ENCODE results near the gene SHROOM4. TPM values are rescaled to one million over a fixed set of nuclear protein-coding genes. Genes with fewer than 3 reads are reported as not detected.

SHROOM4 gene
- total RNA-seq, 1 experiment from 2014 or later, result 0.05 TPM

DNA sequence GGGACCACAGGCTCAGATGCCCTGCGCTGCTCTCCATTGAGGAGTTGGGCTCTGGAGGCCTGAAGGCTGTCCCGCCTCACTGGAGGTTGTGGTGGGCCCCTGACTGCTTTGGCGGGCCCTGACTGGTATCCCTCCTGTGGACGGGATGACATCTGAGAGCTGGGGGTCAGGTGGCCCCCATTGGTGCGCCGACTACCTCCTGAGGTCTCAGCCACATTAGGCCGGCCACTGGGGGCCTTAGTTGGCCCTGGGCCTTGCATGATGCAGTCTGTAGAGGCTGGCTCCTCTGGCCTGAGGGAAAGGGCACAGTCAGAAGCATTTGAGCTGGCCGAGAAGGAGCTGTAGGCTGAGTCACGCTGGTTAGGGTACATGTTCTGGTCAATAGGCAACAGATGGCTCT is 178.8 kb downstream of the SHROOM4 start (continued):
- TF ChIP-seq SRF (IDR thresholded peaks at IDR 0.05; ENCODE audit: low read depth) (no peak), CBX3 (IDR thresholded peaks at IDR 0.05; ENCODE audit: low read depth) (no peak), POLR2A (IDR thresholded peaks at IDR 0.05; ENCODE audit: borderline replicate concordance, extremely low read depth, insufficient read depth, insufficient read length) (no peak)

DNA sequence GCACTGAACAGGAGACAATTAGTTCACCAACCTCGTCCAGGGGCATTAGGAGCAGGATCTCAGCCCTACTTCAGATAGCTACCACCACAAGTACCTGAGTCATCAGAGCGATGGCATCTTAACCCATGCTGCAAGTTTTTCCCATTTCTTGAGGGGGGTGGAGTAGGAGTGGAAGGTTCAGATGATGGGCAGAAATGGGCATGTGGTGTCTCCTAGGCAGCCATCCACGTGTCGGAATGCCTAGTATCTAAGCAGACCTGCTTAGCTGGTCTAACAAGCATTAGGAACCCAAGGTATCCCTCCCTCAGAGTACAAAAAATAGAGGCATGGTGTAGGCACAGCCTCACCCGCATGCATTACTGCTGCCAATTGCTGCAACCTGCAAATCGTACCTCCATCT is 184.2 kb downstream of the SHROOM4 start:
- H3K79me2 ChIP-seq (ENCODE audit: insufficient read depth, low read length), result no peaks in the 10 kb centered on the region
- no peak overlapping the region for H3K9ac ChIP-seq (ENCODE audit: low read length)
- POLR2A ChIA-PET, result no interaction called here
- no peak overlapping the region for H2AFZ ChIP-seq (ENCODE audit: low read depth, low read length, poor library complexity, severe bottlenecking)
- H3K4me2 ChIP-seq (ENCODE audit: low read length), result no peak overlapping the region
- no peaks in the 10 kb centered on the region for H3K4me1 ChIP-seq (ENCODE audit: control insufficient read depth in 1 of 2, insufficient read depth in 2 of 2, low read length in 2 of 2)
- no peak overlapping the region for H3K4me3 ChIP-seq (replicated peaks in 1 of 2; ENCODE audit: low read depth in 1 of 2, low read length in 2 of 2)
- no peaks in the 10 kb centered on the region for H4K20me1 ChIP-seq (ENCODE audit: insufficient read depth)
- BruUV-seq (replicated peaks), result no TSS peak
- H3K27me3 ChIP-seq (ENCODE audit: insufficient read depth, low read length), result no peaks in the 10 kb centered on the region
- ATAC-seq (no peak), DNase-seq (ENCODE audit: low read depth, low spot score) (no peak)
- RAD21 ChIA-PET (ENCODE audit: low non-redundant PET in 1 of 2, low total read pairs in 2 of 2, uncharacterized antibody in 2 of 2, unreplicated experiment in 2 of 2), result interaction anchor here in 1 of 2 experiments (0.6 kb wide), 1 partner anchor 14 kb away, joined by 4 read pairs; no protein-coding TSS in a partner anchor
- CTCF ChIA-PET, result no interaction called here
- H3K36me3 ChIP-seq (ENCODE audit: control insufficient read depth in 1 of 2, insufficient read depth in 2 of 2, low read length in 2 of 2), result no peaks in the 10 kb centered on the region
- no peaks in the 10 kb centered on the region for H3K9me2 ChIP-seq (ENCODE audit: insufficient read depth)
- no peak overlapping the region for H3K27ac ChIP-seq (ENCODE audit: low read depth, low read length)
- no peaks in the 10 kb centered on the region for H3K9me3 ChIP-seq (ENCODE audit: control insufficient read depth in 1 of 2, insufficient read depth in 1 of 2, low read depth in 1 of 2, low read length in 2 of 2)
- TF ChIP-seq RAD21 (IDR thresholded peaks at IDR 0.05; ENCODE audit: low read depth) (no peak), SRF (IDR thresholded peaks at IDR 0.05; ENCODE audit: low read depth) (no peak), FOSL1 (IDR thresholded peaks at IDR 0.05; ENCODE audit: low read depth) (no peak), POLR2AphosphoS5 (IDR thresholded peaks at IDR 0.05; ENCODE audit: low read depth, low read length) (no peak), SIN3A (IDR thresholded peaks at IDR 0.05; ENCODE audit: low read depth) (no peak), SP1 (IDR thresholded peaks at IDR 0.05; ENCODE audit: low read depth) (no peak), POLR2A (IDR thresholded peaks at IDR 0.05; ENCODE audit: borderline replicate concordance, extremely low read depth, insufficient read depth, insufficient read length) (no peak), CEBPB (IDR thresholded peaks at IDR 0.05; ENCODE audit: low read depth) (no peak), ELF1 (IDR thresholded peaks at IDR 0.05; ENCODE audit: borderline replicate concordance, low read depth) (no peak), ZNF274 (IDR thresholded peaks at IDR 0.05; ENCODE audit: low read depth, low read length) (no peak), EZH2phosphoT487 (IDR thresholded peaks at IDR 0.05; ENCODE audit: borderline replicate concordance) (no peak)
- TF ChIP-seq, protein P1, sequence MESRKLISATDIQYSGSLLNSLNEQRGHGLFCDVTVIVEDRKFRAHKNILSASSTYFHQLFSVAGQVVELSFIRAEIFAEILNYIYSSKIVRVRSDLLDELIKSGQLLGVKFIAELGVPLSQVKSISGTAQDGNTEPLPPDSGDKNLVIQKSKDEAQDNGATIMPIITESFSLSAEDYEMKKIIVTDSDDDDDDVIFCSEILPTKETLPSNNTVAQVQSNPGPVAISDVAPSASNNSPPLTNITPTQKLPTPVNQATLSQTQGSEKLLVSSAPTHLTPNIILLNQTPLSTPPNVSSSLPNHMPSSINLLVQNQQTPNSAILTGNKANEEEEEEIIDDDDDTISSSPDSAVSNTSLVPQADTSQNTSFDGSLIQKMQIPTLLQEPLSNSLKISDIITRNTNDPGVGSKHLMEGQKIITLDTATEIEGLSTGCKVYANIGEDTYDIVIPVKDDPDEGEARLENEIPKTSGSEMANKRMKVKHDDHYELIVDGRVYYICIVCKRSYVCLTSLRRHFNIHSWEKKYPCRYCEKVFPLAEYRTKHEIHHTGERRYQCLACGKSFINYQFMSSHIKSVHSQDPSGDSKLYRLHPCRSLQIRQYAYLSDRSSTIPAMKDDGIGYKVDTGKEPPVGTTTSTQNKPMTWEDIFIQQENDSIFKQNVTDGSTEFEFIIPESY (IDR thresholded peaks at IDR 0.05; ENCODE audit: extremely low read depth, insufficient replicate concordance, low read length), result no peak
- intact Hi-C loops (cut with micrococcal nuclease), result no loop called here
